WERI-Rb-1 (cell line): ENCODE results near the gene CAPN2.

ENCODE experiments used
- DNase-seq: peaks from one replicate; pipeline ENCODE4 v3.0.0-alpha.2; 2020
- H3K27ac ChIP-seq: fragments of 250-450 bp; sonication (Bioruptor Pico); 2 replicates; pipeline ENCODE4 v1.5.1; 2020; ENCODE audit warnings: mild to moderate bottlenecking, moderate library complexity
- H3K27me3 ChIP-seq: fragments of 250-450 bp; sonication (Bioruptor Pico); 2 replicates; pipeline ENCODE4 v1.5.1; 2021; ENCODE audit warnings: mild to moderate bottlenecking, low read depth, moderate library complexity; ENCODE audit not compliant: insufficient read depth, severe bottlenecking
- H3K36me3 ChIP-seq: fragments of 250-450 bp; sonication (Bioruptor Pico); 2 replicates; pipeline ENCODE4 v1.5.1; 2020; ENCODE audit warnings: mild to moderate bottlenecking, moderate library complexity
- H3K4me3 ChIP-seq: 2 replicates; pipeline ENCODE4 v1.5.1; 2011; ENCODE audit warnings: low read depth, mild to moderate bottlenecking, control low read depth, low read length
- H3K9me3 ChIP-seq: fragments of 250-450 bp; sonication (Bioruptor Pico); 2 replicates; pipeline ENCODE4 v1.5.1; 2021; ENCODE audit warnings: mild to moderate bottlenecking, moderate library complexity; ENCODE audit not compliant: severe bottlenecking
- TF ChIP-seq, protein P1 (sequence below): IDR thresholded peaks from 2 replicates; pipeline ENCODE4 v1.5.1; 2011; ENCODE audit warnings: low read depth, mild to moderate bottlenecking, control low read depth, inconsistent platforms, low read length

Gene CAPN2

DNA sequence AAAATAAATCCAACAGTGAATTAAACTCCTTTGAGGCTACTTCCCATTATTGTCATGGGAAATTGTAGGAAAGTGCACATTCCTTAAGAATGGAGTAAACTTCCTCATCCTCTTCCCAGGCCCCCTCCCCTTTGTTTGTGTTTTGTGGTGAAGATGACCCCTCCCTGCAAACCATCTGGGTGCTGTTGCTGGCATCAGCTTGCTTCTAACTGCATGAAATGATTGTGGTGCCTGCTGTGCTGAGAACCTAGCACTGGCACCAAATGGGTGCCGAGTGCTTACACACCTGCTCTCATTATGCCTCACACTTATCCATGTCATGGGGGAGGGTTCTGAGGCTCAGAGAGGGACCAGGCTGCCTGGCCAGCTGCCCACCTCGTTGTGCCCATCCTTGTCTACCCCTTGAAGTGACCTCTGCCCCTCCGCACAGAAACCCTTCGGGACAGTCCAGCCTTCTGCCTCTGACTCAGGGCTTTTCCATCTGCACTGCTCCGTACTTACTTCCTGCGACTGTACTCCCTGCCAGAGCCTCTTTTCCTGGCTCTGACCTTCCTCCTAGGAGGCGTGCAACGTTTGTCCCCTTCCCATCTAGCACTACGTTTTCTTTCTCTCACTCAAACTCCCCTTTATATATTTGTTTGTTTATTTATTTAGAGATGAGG is 30.6 kb downstream of the CAPN2 start:
- no peaks in the 10 kb centered on the region for H3K36me3 ChIP-seq
- TF ChIP-seq, protein P1, sequence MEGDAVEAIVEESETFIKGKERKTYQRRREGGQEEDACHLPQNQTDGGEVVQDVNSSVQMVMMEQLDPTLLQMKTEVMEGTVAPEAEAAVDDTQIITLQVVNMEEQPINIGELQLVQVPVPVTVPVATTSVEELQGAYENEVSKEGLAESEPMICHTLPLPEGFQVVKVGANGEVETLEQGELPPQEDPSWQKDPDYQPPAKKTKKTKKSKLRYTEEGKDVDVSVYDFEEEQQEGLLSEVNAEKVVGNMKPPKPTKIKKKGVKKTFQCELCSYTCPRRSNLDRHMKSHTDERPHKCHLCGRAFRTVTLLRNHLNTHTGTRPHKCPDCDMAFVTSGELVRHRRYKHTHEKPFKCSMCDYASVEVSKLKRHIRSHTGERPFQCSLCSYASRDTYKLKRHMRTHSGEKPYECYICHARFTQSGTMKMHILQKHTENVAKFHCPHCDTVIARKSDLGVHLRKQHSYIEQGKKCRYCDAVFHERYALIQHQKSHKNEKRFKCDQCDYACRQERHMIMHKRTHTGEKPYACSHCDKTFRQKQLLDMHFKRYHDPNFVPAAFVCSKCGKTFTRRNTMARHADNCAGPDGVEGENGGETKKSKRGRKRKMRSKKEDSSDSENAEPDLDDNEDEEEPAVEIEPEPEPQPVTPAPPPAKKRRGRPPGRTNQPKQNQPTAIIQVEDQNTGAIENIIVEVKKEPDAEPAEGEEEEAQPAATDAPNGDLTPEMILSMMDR, result no peak
- DNase-seq, result no peak
- no peak overlapping the region for H3K27ac ChIP-seq
- no peaks in the 10 kb centered on the region for H3K27me3 ChIP-seq
- no peak overlapping the region for H3K4me3 ChIP-seq
- H3K9me3 ChIP-seq, result no peaks in the 10 kb centered on the region

DNA sequence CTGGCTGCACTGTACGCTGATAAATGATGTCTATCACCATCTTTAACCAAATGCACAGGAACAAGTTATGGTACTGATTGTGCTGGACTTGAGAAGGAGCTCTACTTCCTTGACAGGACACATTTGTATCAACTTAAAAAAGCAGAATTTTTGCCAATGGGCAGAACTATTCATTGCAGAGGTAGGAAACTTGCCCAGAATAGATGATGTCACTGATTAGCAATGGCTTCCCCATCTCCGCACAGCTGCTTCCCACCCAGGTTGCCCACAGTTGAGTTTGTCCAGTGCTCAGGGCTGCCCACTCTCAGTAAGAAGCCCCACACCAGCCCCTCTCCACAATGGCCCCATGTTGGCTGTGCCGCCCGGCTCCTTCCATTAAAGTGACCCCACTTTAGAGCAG is 33.4 kb downstream of the CAPN2 start:
- TF ChIP-seq, protein P1, result no peak
- no peaks in the 10 kb centered on the region for H3K9me3 ChIP-seq
- H3K27ac ChIP-seq, result no peak overlapping the region
- DNase-seq, result no peak
- H3K4me3 ChIP-seq, result no peak overlapping the region
- no peaks in the 10 kb centered on the region for H3K36me3 ChIP-seq
- no peaks in the 10 kb centered on the region for H3K27me3 ChIP-seq

DNA sequence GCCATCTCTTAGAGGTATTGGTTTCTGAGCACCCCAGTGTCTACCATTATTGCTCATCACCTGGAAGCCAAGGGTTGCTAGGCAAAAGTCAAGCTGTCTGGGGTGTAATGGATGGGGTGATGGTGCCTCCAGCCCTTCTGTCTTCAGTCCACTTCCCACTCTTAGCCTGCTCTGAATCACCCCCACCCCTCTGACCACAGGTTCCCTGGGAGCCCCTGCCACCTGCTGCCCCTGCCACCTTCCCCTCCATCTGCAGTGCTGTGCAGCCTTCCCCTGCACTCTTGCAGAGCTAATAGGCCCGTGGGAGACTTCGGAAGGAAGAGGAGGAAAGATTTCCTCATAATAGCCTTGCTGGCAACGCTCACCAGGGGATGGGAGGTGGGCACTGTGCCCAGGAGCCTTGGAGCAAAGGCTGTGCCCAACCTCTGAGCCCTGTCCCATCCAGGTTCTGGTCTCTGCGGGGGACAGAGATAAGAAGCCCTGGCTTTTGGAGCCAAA is 35.5 kb downstream of the CAPN2 start:
- no peak for DNase-seq
- H3K9me3 ChIP-seq, result no peaks in the 10 kb centered on the region
- no peaks in the 10 kb centered on the region; the same call in 1 of the 2 replicates for H3K36me3 ChIP-seq
- H3K27ac ChIP-seq, result no peak overlapping the region
- no peak overlapping the region for H3K4me3 ChIP-seq
- no peaks in the 10 kb centered on the region for H3K27me3 ChIP-seq
- TF ChIP-seq, protein P1, result no peak

DNA sequence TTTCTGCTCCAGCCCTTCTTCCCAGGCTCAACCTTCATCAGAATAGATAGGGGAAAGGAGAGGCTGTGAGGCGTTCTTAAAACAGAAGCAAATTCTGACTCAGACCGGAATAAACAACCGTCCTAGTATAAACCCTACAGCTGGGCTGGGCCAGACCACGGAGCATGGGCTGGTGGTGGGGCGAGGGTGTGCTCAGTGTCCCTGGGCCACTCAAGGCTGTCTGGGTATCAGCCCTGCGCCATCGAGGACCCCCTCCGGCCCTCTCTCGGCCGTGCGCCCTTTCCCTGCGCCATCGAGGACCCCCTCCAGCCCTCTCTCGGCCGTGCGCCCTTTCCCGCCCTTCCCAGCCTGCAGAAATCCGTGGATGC is 36.0 kb downstream of the CAPN2 start:
- no peak overlapping the region for H3K27ac ChIP-seq
- TF ChIP-seq, protein P1, result no peak
- H3K27me3 ChIP-seq, result no peaks in the 10 kb centered on the region
- no peak overlapping the region for H3K4me3 ChIP-seq
- DNase-seq, result no peak
- H3K9me3 ChIP-seq, result no peaks in the 10 kb centered on the region
- H3K36me3 ChIP-seq, result no peaks in the 10 kb centered on the region; the same call in 1 of the 2 replicates

DNA sequence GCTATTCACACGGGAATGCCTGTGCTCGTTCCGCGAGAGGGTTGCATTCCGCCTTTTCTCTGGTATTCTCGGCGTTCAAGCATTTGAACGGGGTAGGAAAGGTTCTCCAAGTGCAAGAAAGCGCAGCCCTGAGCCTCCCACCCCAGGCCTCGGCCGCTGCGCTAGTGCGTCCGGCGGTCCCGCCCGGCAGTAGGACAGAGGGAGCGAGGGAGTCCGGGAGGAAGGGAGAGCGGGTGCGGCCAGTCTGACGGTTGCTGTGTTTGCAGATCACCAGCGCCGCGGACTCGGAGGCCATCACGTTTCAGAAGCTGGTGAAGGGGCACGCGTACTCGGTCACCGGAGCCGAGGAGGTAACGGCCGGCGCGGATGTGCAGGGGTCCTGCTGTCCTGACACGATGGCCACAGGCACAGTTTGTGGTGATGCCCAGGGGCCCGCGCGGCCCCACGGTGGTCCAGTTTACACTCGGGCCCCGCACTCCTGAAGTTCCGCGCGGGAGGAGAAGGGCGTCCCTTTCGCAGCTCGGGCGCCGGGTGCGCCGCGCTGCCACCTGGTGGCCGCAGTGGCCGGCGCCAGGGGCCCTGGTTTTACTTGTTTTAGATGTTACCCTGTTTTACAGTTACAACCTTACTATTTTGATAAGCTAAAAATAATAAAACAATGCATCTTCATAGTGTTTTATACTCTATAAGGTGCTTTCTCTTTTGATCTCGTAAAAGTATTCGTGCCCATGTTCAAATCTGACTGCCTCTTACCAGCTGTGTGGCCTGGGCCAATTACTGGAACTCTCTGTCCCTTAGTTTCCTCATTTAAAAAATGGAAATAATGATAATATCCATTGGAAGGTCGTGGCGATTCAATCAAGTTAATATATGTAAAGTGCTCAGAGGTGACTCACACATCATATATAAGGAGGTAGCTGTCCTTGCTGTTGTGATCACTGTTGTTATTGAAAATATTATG is 36.7 kb downstream of the CAPN2 start:
- H3K27me3 ChIP-seq, result no peaks in the 10 kb centered on the region
- no peak overlapping the region for H3K27ac ChIP-seq
- no peaks in the 10 kb centered on the region for H3K9me3 ChIP-seq
- peak; percentile 12 for DNase-seq
- TF ChIP-seq, protein P1, result peak; percentile 64
- no peak overlapping the region for H3K4me3 ChIP-seq
- no peaks in the 10 kb centered on the region; the same call in 1 of the 2 replicates for H3K36me3 ChIP-seq
